Natural killer cell (primary cell): ENCODE results near the gene POLR3E. TPM values are rescaled to one million over a fixed set of nuclear protein-coding genes. Genes with fewer than 3 reads are reported as not detected.
A peak's percentile ranks its signal among the peaks of the same experiment; 100 is the strongest.

ENCODE experiments used
- ATAC-seq, 3 donors: fragments of 150-1000 bp in 2 of 3; fragments of 200-7000 bp in 1 of 3; cut with Tn5 transposase; 1 replicate in 1 of 3; 2 replicates in 2 of 3; pipeline ENCODE4 v1.10.0; 2021; ENCODE audit warnings: mild to moderate bottlenecking in 2 of 3, moderate library complexity in 2 of 3
- DNase-seq, 2 donors: peaks; one replicate each; pipeline versions ENCODE4 v3.0.0 to v3.0.0-alpha.2; 2013 to 2021; ENCODE audit warnings: mixed read lengths in 1 of 2
- H3K27ac ChIP-seq: one replicate; pipeline ENCODE4 v1.5.1; 2013; ENCODE audit warnings: mild to moderate bottlenecking, low read length
- H3K27me3 ChIP-seq: one replicate; pipeline ENCODE4 v1.6.1; 2013; ENCODE audit warnings: low read length; ENCODE audit not compliant: control insufficient read depth, insufficient read depth
- H3K36me3 ChIP-seq: one replicate; pipeline ENCODE4 v1.6.1; 2013; ENCODE audit warnings: low read length; ENCODE audit not compliant: control insufficient read depth, insufficient read depth
- H3K4me1 ChIP-seq: one replicate; pipeline ENCODE4 v1.6.1; 2013; ENCODE audit warnings: low read length; ENCODE audit not compliant: control insufficient read depth, insufficient read depth
- H3K4me3 ChIP-seq: one replicate; pipeline ENCODE4 v1.5.1; 2013; ENCODE audit warnings: low read length
- H3K9me3 ChIP-seq: one replicate; pipeline ENCODE4 v1.6.1; 2013; ENCODE audit warnings: low read length; ENCODE audit not compliant: control insufficient read depth, insufficient read depth
- H3K27ac Mint-ChIP-seq, 2 donors: one replicate each; pipeline ENCODE4 v1.8.0; 2022; ENCODE audit warnings: mild to moderate bottlenecking in 2 of 2, mixed read lengths in 2 of 2, moderate library complexity in 1 of 2
- H3K27me3 Mint-ChIP-seq, 2 donors: one replicate each; pipeline ENCODE4 v1.8.0; 2022; ENCODE audit warnings: low read depth in 2 of 2, mixed read lengths in 2 of 2
- H3K36me3 Mint-ChIP-seq: one replicate; pipeline ENCODE4 v1.8.0; 2022; ENCODE audit warnings: mixed read lengths
- H3K4me1 Mint-ChIP-seq, 2 donors: one replicate each; pipeline ENCODE4 v1.8.0; 2022; ENCODE audit warnings: mixed read lengths in 2 of 2
- H3K4me3 Mint-ChIP-seq: one replicate; pipeline ENCODE4 v1.8.0; 2022; ENCODE audit warnings: mild to moderate bottlenecking, moderate library complexity, mixed read lengths
- H3K9me3 Mint-ChIP-seq, 2 donors: one replicate each; pipeline ENCODE4 v1.8.0; 2022; ENCODE audit warnings: mixed read lengths in 2 of 2
- CTCF ChIP-seq: fragments of 200-600 bp; IDR thresholded peaks from one replicate; pipeline ENCODE4 v1.8.0; 2022; ENCODE audit warnings: antibody characterized with exemption
- WGBS: methylation state at CpG from one replicate; pipeline ENCODE4 v1.1.7; 2013; ENCODE audit warnings: missing lambda C conversion rate; ENCODE audit not compliant: insufficient coverage; 5-methylcytosine and 5-hydroxymethylcytosine counted together
- intact Hi-C: fragments of 100-400 bp; cut with micrococcal nuclease; formaldehyde crosslinking; loops from one replicate; pipeline ENCODE4 v1.14.2; 2022
- total RNA-seq, 4 donors: library from RNA; stranded (reverse); fragments of 120-200 nt in 1 of 4; gene quantifications; one replicate each; pipeline versions ENCODE4 v1.2.3 to v1.2.4, GENCODE V29; 2013 to 2022

Gene POLR3E
- total RNA-seq, 3 donors from 2014 or later (not counting 1 experiment from before 2014, with no cell fraction given), result 95.0 to 116 (median 104) TPM

- Histone ChIP-seq H3K9me3 (no peaks in the 10 kb centered on the region), H3K27ac (no peak overlapping the region), H3K27me3 (no peaks in the 10 kb centered on the region), H3K36me3 (peaks cover 78% of the 10 kb centered on the region), H3K4me1 (no peaks in the 10 kb centered on the region), H3K4me3 (no peak overlapping the region)
- H3K4me1 Mint-ChIP-seq, result peaks cover 6% of the 10 kb centered on the region in 2 donors
- peak overlapping the region in 1 of 2 donors; percentile 51 for H3K27ac Mint-ChIP-seq
- H3K36me3 Mint-ChIP-seq, result peaks cover 9% of the 10 kb centered on the region
- peak in 1 of 2 donors; percentile 17 for DNase-seq
- H3K9me3 Mint-ChIP-seq, result no peaks in the 10 kb centered on the region
- no peak for ATAC-seq
- no peaks in the 10 kb centered on the region for H3K27me3 Mint-ChIP-seq
- intact Hi-C loops, result no loop called here
- WGBS, result 98% methylated on average over 18 of the region's 19 CpGs
- no peak overlapping the region for H3K4me3 Mint-ChIP-seq
- no peak for TF ChIP-seq CTCF
These were observed 27.8 kb downstream of the POLR3E start for GRCh38 chr16:22324787-22325597.

GRCh38 chr16:22325598-22326368, 28.6 kb downstream of the POLR3E start:
- peaks cover 71% of the 10 kb centered on the region for H3K36me3 ChIP-seq
- H3K4me3 Mint-ChIP-seq, result no peak overlapping the region
- H3K27ac Mint-ChIP-seq, result no peak overlapping the region

DNA sequence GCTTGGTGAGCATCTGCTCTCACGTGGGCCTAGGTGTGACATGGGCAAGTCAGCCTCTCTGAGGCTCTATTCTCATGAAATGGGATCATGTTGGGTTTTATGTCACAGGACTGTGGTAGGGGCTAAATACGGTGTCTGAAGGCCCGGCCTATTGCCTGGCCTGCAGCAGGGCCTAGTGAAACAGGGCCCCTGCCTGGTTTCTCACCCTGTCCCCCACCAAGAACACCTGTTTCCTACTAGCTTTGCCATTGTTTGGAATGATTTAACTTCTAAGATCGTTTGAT, 29.1 kb downstream of the POLR3E start:
- no peak for DNase-seq
- WGBS, result 84% methylated on average over 4 of the region's 4 CpGs
- H3K36me3 ChIP-seq, result peaks cover 70% of the 10 kb centered on the region
- Mint-ChIP-seq H3K27ac (no peak overlapping the region), H3K4me3 (no peak overlapping the region), H3K4me1 (peaks cover 2 to 8% of the 10 kb centered on the region in 2 donors), H3K9me3 (no peaks in the 10 kb centered on the region), H3K36me3 (peaks cover 2% of the 10 kb centered on the region), H3K27me3 (no peaks in the 10 kb centered on the region)
- H3K27me3 ChIP-seq, result no peaks in the 10 kb centered on the region
- no peak for TF ChIP-seq CTCF
- intact Hi-C loops, result no loop called here
- no peak for ATAC-seq
- H3K9me3 ChIP-seq, result no peaks in the 10 kb centered on the region
- no peaks in the 10 kb centered on the region for H3K4me1 ChIP-seq
- H3K4me3 ChIP-seq, result no peak overlapping the region
- H3K27ac ChIP-seq, result no peak overlapping the region

More at GRCh38 chr16:22325598-22326368, 28.6 kb downstream of the POLR3E start:
- H3K27ac ChIP-seq, result no peak overlapping the region
- H3K36me3 Mint-ChIP-seq, result peaks cover 6% of the 10 kb centered on the region
- H3K27me3 ChIP-seq, result no peaks in the 10 kb centered on the region
- no peaks in the 10 kb centered on the region for H3K4me1 ChIP-seq
- no peak for TF ChIP-seq CTCF
- DNase-seq (peak in 1 of 2 donors; percentile 5), ATAC-seq (no peak)
- H3K4me3 ChIP-seq, result no peak overlapping the region
- no peaks in the 10 kb centered on the region for H3K27me3 Mint-ChIP-seq
- intact Hi-C loops, result no loop called here
- peaks cover 6 to 12% of the 10 kb centered on the region in 2 donors for H3K4me1 Mint-ChIP-seq
- whole genome bisulfite sequencing, result 96% methylated on average over 46 of the region's 46 CpGs
- H3K9me3 ChIP-seq, result no peaks in the 10 kb centered on the region
- H3K9me3 Mint-ChIP-seq, result no peaks in the 10 kb centered on the region
